GM23338 (cell line): ENCODE data around the gene TPRG1. TPM values are rescaled to one million over a fixed set of nuclear protein-coding genes. Genes with fewer than 3 reads are reported as not detected.

Experiments used
- ATAC-seq: fragments of 200-7000 bp; cut with Tn5 transposase; 3 replicates; pipeline ENCODE4 v1.9.1; 2020
- DNase-seq: peaks from one replicate; pipeline ENCODE4 v3.0.0-alpha.2; 2015; ENCODE audit warnings: low spot score
- H2AFZ ChIP-seq: fragments of 200-600 bp; sonication (generic); 2 replicates; pipeline ENCODE4 v1.8.0; 2016; ENCODE audit warnings: antibody characterized with exemption, mild to moderate bottlenecking, moderate library complexity
- H3F3A ChIP-seq: fragments of 200-600 bp; sonication (generic); replicated peaks from 2 replicates; pipeline ENCODE4 v1.8.0; 2017; ENCODE audit warnings: antibody characterized with exemption, mixed run types, low read depth
- H3K27ac ChIP-seq: fragments of 200-600 bp; sonication (generic); 2 replicates; pipeline ENCODE4 v1.6.1; 2016; ENCODE audit warnings: low read depth
- H3K27me3 ChIP-seq: fragments of 200-600 bp; sonication (generic); 2 replicates; pipeline ENCODE4 v1.8.0; 2016; ENCODE audit warnings: mild to moderate bottlenecking, mixed run types, moderate library complexity; ENCODE audit not compliant: insufficient read depth
- H3K36me3 ChIP-seq: fragments of 200-600 bp; sonication (generic); 2 replicates; pipeline ENCODE4 v1.8.0; 2016; ENCODE audit warnings: mild to moderate bottlenecking; ENCODE audit not compliant: insufficient read depth
- H3K4me1 ChIP-seq: fragments of 200-600 bp; sonication (generic); 2 replicates; pipeline ENCODE4 v1.8.0; 2016; ENCODE audit warnings: mild to moderate bottlenecking, moderate library complexity; ENCODE audit not compliant: insufficient read depth
- H3K4me2 ChIP-seq: fragments of 200-600 bp; sonication (generic); 2 replicates; pipeline ENCODE4 v1.7.1; 2017; ENCODE audit warnings: mixed run types
- H3K4me3 ChIP-seq: fragments of 200-600 bp; sonication (generic); 2 replicates; pipeline ENCODE4 v1.6.1; 2016; ENCODE audit warnings: mixed run types
- H3K79me2 ChIP-seq: fragments of 200-600 bp; sonication (generic); replicated peaks from 2 replicates; pipeline ENCODE4 v1.8.0; 2017; ENCODE audit warnings: mild to moderate bottlenecking; ENCODE audit not compliant: insufficient read depth
- H3K9me2 ChIP-seq: fragments of 200-600 bp; sonication (generic); 2 replicates; pipeline ENCODE4 v1.8.0; 2017; ENCODE audit not compliant: insufficient read depth
- H4K20me1 ChIP-seq: fragments of 200-600 bp; sonication (generic); replicated peaks from 2 replicates; pipeline ENCODE4 v1.8.0; 2017; ENCODE audit warnings: mild to moderate bottlenecking; ENCODE audit not compliant: insufficient read depth
- H3K27ac Mint-ChIP-seq: 2 replicates; pipeline ENCODE4 v1.8.0; 2020; ENCODE audit warnings: inconsistent platforms, mild to moderate bottlenecking, moderate library complexity, mixed read lengths
- H3K27me3 Mint-ChIP-seq: 3 replicates; pipeline ENCODE4 v1.8.0; 2022; ENCODE audit warnings: low read depth, mild to moderate bottlenecking, moderate library complexity, mixed read lengths, inconsistent platforms; ENCODE audit not compliant: insufficient read depth, poor library complexity
- H3K36me3 Mint-ChIP-seq: 3 replicates; pipeline ENCODE4 v1.8.0; 2021; ENCODE audit warnings: low read depth, mild to moderate bottlenecking, inconsistent platforms, moderate library complexity, mixed read lengths
- H3K4me1 Mint-ChIP-seq: 3 replicates; pipeline ENCODE4 v1.8.0; 2020; ENCODE audit warnings: mild to moderate bottlenecking, inconsistent platforms, mixed read lengths
- H3K4me3 Mint-ChIP-seq: 3 replicates; pipeline ENCODE4 v1.8.0; 2021; ENCODE audit warnings: moderate library complexity, mild to moderate bottlenecking, inconsistent platforms, mixed read lengths
- H3K9me3 Mint-ChIP-seq: 3 replicates; pipeline ENCODE4 v1.8.0; 2020; ENCODE audit warnings: moderate library complexity, mild to moderate bottlenecking, inconsistent platforms, mixed read lengths
- NANOG ChIP-seq: IDR thresholded peaks from 2 replicates; pipeline ENCODE4 v1.6.1; 2016; ENCODE audit warnings: antibody characterized with exemption, borderline replicate concordance
- ZNF462 ChIP-seq: fragments of 250-450 bp; sonication (Bioruptor Pico); IDR thresholded peaks from 2 replicates; pipeline ENCODE4 v1.5.0; 2020; ENCODE audit warnings: mild to moderate bottlenecking, moderate library complexity
- polyA plus RNA-seq: library from polyadenylated mRNA; unstranded; fragments of >200 nt; fragmentation: Nextera tagmentation; extraction: Ambion mirVana; gene quantifications from 2 replicates; pipeline ENCODE4 v1.2.1, GENCODE V29; 2016
- total RNA-seq: library from RNA; depleted of rRNA; stranded (reverse); fragments of >200 nt; shearing (Covaris generic); gene quantifications from 2 replicates; pipeline ENCODE4 v1.2.3, GENCODE V29; 2014
- TF ChIP-seq, protein P1 (sequence below), 2 experiments: fragments of 200-600 bp in 1 of 2; sonication (generic) in 1 of 2; conservative IDR thresholded peaks; 2 replicates each; pipeline versions ENCODE4 v1.5.1 to v1.6.1; 2016 to 2017; ENCODE audit warnings: antibody characterized with exemption in 2 of 2, low read depth in 2 of 2, mild to moderate bottlenecking in 2 of 2, moderate library complexity in 1 of 2
- TF ChIP-seq, protein P2 (sequence below): IDR thresholded peaks from 2 replicates; pipeline ENCODE4 v1.6.1; 2016; ENCODE audit warnings: antibody characterized with exemption

The TPRG1 gene
- total and polyA plus RNA-seq, 2 experiments from 2014 or later: 0.74 to 1.7 TPM

GRCh38 chr3:189270248-189270832 is 98.6 kb downstream of the TPRG1 start:
- Histone ChIP-seq H3K36me3 (no peaks in the 10 kb centered on the region), H3K4me3 (no peak overlapping the region), H3K4me1 (no peaks in the 10 kb centered on the region), H3K9me2 (no peaks in the 10 kb centered on the region), H2AFZ (no peak overlapping the region), H3K4me2 (no peak overlapping the region), H3F3A (no peaks in the 10 kb centered on the region), H4K20me1 (no peaks in the 10 kb centered on the region), H3K27ac (no peak overlapping the region), H3K79me2 (no peaks in the 10 kb centered on the region), H3K27me3 (no peaks in the 10 kb centered on the region)
- peak; percentile 73 for DNase-seq
- TF ChIP-seq, protein P1, sequence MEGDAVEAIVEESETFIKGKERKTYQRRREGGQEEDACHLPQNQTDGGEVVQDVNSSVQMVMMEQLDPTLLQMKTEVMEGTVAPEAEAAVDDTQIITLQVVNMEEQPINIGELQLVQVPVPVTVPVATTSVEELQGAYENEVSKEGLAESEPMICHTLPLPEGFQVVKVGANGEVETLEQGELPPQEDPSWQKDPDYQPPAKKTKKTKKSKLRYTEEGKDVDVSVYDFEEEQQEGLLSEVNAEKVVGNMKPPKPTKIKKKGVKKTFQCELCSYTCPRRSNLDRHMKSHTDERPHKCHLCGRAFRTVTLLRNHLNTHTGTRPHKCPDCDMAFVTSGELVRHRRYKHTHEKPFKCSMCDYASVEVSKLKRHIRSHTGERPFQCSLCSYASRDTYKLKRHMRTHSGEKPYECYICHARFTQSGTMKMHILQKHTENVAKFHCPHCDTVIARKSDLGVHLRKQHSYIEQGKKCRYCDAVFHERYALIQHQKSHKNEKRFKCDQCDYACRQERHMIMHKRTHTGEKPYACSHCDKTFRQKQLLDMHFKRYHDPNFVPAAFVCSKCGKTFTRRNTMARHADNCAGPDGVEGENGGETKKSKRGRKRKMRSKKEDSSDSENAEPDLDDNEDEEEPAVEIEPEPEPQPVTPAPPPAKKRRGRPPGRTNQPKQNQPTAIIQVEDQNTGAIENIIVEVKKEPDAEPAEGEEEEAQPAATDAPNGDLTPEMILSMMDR (conservative IDR thresholded peaks at IDR 0.05; ENCODE audit: low read depth in 2 of 2): peak; percentile 54 to 74
- TF ChIP-seq, protein P2, sequence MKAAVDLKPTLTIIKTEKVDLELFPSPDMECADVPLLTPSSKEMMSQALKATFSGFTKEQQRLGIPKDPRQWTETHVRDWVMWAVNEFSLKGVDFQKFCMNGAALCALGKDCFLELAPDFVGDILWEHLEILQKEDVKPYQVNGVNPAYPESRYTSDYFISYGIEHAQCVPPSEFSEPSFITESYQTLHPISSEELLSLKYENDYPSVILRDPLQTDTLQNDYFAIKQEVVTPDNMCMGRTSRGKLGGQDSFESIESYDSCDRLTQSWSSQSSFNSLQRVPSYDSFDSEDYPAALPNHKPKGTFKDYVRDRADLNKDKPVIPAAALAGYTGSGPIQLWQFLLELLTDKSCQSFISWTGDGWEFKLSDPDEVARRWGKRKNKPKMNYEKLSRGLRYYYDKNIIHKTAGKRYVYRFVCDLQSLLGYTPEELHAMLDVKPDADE: no peak
- TF ChIP-seq ZNF462 (CRISPR knock-in tag): no peak
- no peak for TF ChIP-seq NANOG
- Mint-ChIP-seq H3K27ac (no peak overlapping the region), H3K4me3 (no peak overlapping the region), H3K9me3 (no peaks in the 10 kb centered on the region), H3K36me3 (no peaks in the 10 kb centered on the region), H3K4me1 (peaks cover 2% of the 10 kb centered on the region; the same call in 2 of the 3 replicates), H3K27me3 (peaks cover 2% of the 10 kb centered on the region)
- peak; percentile 91 for ATAC-seq
